ENCODE results near the gene CYFIP2.

The CYFIP2 gene

GRCh38 chr5:157362982-157363381 lies 97.1 kb downstream of the CYFIP2 start:
- no peak for DNase-seq

- peak; percentile 29 for DNase-seq
Measured at GRCh38 chr5:157365732-157366131, 99.8 kb downstream of the CYFIP2 start.

- DNase-seq, result peak; percentile 82
Measured at GRCh38 chr5:157366741-157367674, 101.1 kb downstream of the CYFIP2 start.

- DNase-seq, result no peak
Measured at GRCh38 chr5:157369507-157369906, 103.6 kb downstream of the CYFIP2 start.

GRCh38 chr5:157370967-157371366 lies 105.0 kb downstream of the CYFIP2 start:
- peak; percentile 89 for DNase-seq

GRCh38 chr5:157371655-157372471 lies 105.9 kb downstream of the CYFIP2 start:
- peak; percentile 75 for DNase-seq

GRCh38 chr5:157372472-157372822 lies 106.5 kb downstream of the CYFIP2 start:
- DNase-seq, result peak; percentile 67

- no peak for DNase-seq
Measured at GRCh38 chr5:157378509-157378908, 112.6 kb downstream of the CYFIP2 start.

- no peak for DNase-seq
Measured at GRCh38 chr5:157379983-157380382, 114.1 kb downstream of the CYFIP2 start.

- no peak for DNase-seq
Measured at GRCh38 chr5:157381746-157382145, 115.8 kb downstream of the CYFIP2 start.

GRCh38 chr5:157382996-157383800 lies 117.3 kb downstream of the CYFIP2 start:
- DNase-seq, result peak; percentile 41

- DNase-seq, result peak; percentile 100
Measured at GRCh38 chr5:157384971-157385709, 119.2 kb downstream of the CYFIP2 start.

- no peak for DNase-seq
Measured at GRCh38 chr5:157387041-157387563, 121.2 kb downstream of the CYFIP2 start.

GRCh38 chr5:157387683-157388093 lies 121.8 kb downstream of the CYFIP2 start:
- DNase-seq, result peak; percentile 97

GRCh38 chr5:157388111-157388710 lies 122.3 kb downstream of the CYFIP2 start:
- DNase-seq, result no peak

- DNase-seq, result no peak
Measured at GRCh38 chr5:157389103-157389502, 123.2 kb downstream of the CYFIP2 start.

GRCh38 chr5:157390133-157390532 lies 124.2 kb downstream of the CYFIP2 start:
- DNase-seq, result no peak

- peak; percentile 92 for DNase-seq
Measured at GRCh38 chr5:157390551-157391297, 124.8 kb downstream of the CYFIP2 start.

GRCh38 chr5:157398305-157398704 lies 132.4 kb downstream of the CYFIP2 start:
- no peak for DNase-seq

GRCh38 chr5:157400741-157401495 lies 135.0 kb downstream of the CYFIP2 start:
- peak; percentile 53 for DNase-seq
